Left hindlimb (tissue), 1 donor: ENCODE results near the gene SP140L.
"Not testable (repeated sequence)": the region's sequence is repeated elsewhere in the genome, so short reads cannot be mapped to it uniquely, and the experiment has no call there.

ENCODE experiments used
- DNase-seq: peaks from one replicate; pipeline ENCODE4 v3.0.0-alpha.2; 2018

Gene SP140L

GRCh38 chr2:230423851-230424458, 97.0 kb downstream of the SP140L start:
- no peak for DNase-seq

- no peak for DNase-seq
Observed at GRCh38 chr2:230425377-230425776, 98.4 kb downstream of the SP140L start.

GRCh38 chr2:230429513-230429912, 102.5 kb downstream of the SP140L start:
- DNase-seq = no peak

- no peak for DNase-seq
Observed at GRCh38 chr2:230430957-230431910, 104.2 kb downstream of the SP140L start.

GRCh38 chr2:230434677-230435324, 107.8 kb downstream of the SP140L start:
- DNase-seq = no peak

GRCh38 chr2:230435431-230435830, 108.4 kb downstream of the SP140L start:
- DNase-seq = no peak

GRCh38 chr2:230439121-230439520, 112.1 kb downstream of the SP140L start:
- not testable (repeated sequence) for DNase-seq

GRCh38 chr2:230439590-230439989, 112.6 kb downstream of the SP140L start:
- DNase-seq = no peak

- no peak for DNase-seq
Observed at GRCh38 chr2:230441227-230441897, 114.4 kb downstream of the SP140L start.

GRCh38 chr2:230443541-230443940, 116.5 kb downstream of the SP140L start:
- no peak for DNase-seq

- no peak for DNase-seq
Observed at GRCh38 chr2:230444832-230445231, 117.8 kb downstream of the SP140L start.

GRCh38 chr2:230447036-230447435, 120.0 kb downstream of the SP140L start:
- DNase-seq = no peak

- DNase-seq = no peak
Observed at GRCh38 chr2:230447455-230448451, 120.8 kb downstream of the SP140L start.

- DNase-seq = no peak
Observed at GRCh38 chr2:230449901-230450467, 123.0 kb downstream of the SP140L start.

- no peak for DNase-seq
Observed at GRCh38 chr2:230453006-230453405, 126.0 kb downstream of the SP140L start.
